ENCODE data around the gene TEK.
A peak's percentile ranks its signal among the peaks of the same experiment; 100 is the strongest.
"Not testable (repeated sequence)": the region's sequence is repeated elsewhere in the genome, so short reads cannot be mapped to it uniquely, and the experiment has no call there.

The TEK gene

GRCh38 chr9:27108981-27109541 is at the start of gene TEK:
Gene TEK (plus strand): TSS chr9:27109225. CDS start chr9:27109591, 366 bp downstream.
- peak; percentile 51 for DNase-seq (ENCODE audit: low spot score)

- DNase-seq (ENCODE audit: low spot score) = peak; percentile 27
Observed at GRCh38 chr9:27059412-27059811, 49.6 kb upstream of the TEK start.

- DNase-seq (ENCODE audit: low spot score) = no peak
Observed at GRCh38 chr9:27059907-27060306, 49.1 kb upstream of the TEK start.

- DNase-seq (ENCODE audit: low spot score) = no peak
Observed at GRCh38 chr9:27065288-27065687, 43.7 kb upstream of the TEK start.

GRCh38 chr9:27073841-27074728 is 34.9 kb upstream of the TEK start:
- DNase-seq (ENCODE audit: low spot score) = no peak

GRCh38 chr9:27078685-27079084 is 30.3 kb upstream of the TEK start:
- DNase-seq (ENCODE audit: low spot score) = no peak

- no peak for DNase-seq (ENCODE audit: low spot score)
Observed at GRCh38 chr9:27085456-27085855, 23.6 kb upstream of the TEK start.

GRCh38 chr9:27086818-27087680 is 22.0 kb upstream of the TEK start:
- DNase-seq (ENCODE audit: low spot score) = no peak

GRCh38 chr9:27088981-27089380 is 20.0 kb upstream of the TEK start:
- DNase-seq (ENCODE audit: low spot score) = no peak

- no peak for DNase-seq (ENCODE audit: low spot score)
Observed at GRCh38 chr9:27089706-27090105, 19.3 kb upstream of the TEK start.

GRCh38 chr9:27090231-27090630 is 18.8 kb upstream of the TEK start:
- DNase-seq (ENCODE audit: low spot score) = no peak

GRCh38 chr9:27090711-27091110 is 18.3 kb upstream of the TEK start:
- no peak for DNase-seq (ENCODE audit: low spot score)

GRCh38 chr9:27092496-27092895 is 16.5 kb upstream of the TEK start:
- DNase-seq (ENCODE audit: low spot score) = not testable (repeated sequence)

- not testable (repeated sequence) for DNase-seq (ENCODE audit: low spot score)
Observed at GRCh38 chr9:27093384-27094067, 15.5 kb upstream of the TEK start.

- peak; percentile 97 for DNase-seq (ENCODE audit: low spot score)
Observed at GRCh38 chr9:27094640-27095298, 14.3 kb upstream of the TEK start.

- no peak for DNase-seq (ENCODE audit: low spot score)
Observed at GRCh38 chr9:27107241-27107640, 1.8 kb upstream of the TEK start.

GRCh38 chr9:27109621-27110020 is 596 bp downstream of the TEK start:
- DNase-seq (ENCODE audit: low spot score) = peak; percentile 26

- DNase-seq (ENCODE audit: low spot score) = peak; percentile 29
Observed at GRCh38 chr9:27110181-27110580, 1.2 kb downstream of the TEK start.

- no peak for DNase-seq (ENCODE audit: low spot score)
Observed at GRCh38 chr9:27112235-27112634, 3.2 kb downstream of the TEK start.

GRCh38 chr9:27117489-27118135 is 8.6 kb downstream of the TEK start:
- DNase-seq (ENCODE audit: low spot score) = peak; percentile 96

- DNase-seq (ENCODE audit: low spot score) = peak; percentile 89
Observed at GRCh38 chr9:27118916-27119315, 9.9 kb downstream of the TEK start.
